ENCODE results near the gene RPL11. TPM values are rescaled to one million over a fixed set of nuclear protein-coding genes. Genes with fewer than 3 reads are reported as not detected.
"Not testable (repeated sequence)": the region's sequence is repeated elsewhere in the genome, so short reads cannot be mapped to it uniquely, and the experiment has no call there.

The RPL11 gene
- total RNA-seq, 1 donor from 2014 or later, result 1,008 TPM

DNA sequence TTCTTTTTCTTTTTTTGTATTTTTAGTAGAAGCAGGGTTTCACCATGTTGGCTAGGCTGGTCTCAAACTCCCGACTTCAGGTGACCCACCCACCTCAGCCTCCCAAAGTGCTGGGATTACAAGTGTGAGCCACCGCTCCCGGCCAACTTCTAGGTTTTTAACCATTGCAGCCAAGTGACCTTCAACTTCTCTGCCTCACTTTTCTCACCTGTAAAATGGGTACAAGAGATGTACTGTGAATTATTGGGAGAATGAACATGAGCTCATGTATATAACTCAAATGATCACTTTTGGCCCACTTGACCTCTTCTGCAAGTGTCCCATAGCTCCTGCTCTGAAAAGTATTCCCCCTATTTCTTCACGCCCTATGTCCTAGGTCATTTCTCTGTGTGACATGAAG, 11.8 kb upstream of the RPL11 start:
- intact Hi-C loops (cut with DNase I), result no loop called here
- no peak for ATAC-seq
- DNase-seq (ENCODE audit: low spot score), result no peak

DNA sequence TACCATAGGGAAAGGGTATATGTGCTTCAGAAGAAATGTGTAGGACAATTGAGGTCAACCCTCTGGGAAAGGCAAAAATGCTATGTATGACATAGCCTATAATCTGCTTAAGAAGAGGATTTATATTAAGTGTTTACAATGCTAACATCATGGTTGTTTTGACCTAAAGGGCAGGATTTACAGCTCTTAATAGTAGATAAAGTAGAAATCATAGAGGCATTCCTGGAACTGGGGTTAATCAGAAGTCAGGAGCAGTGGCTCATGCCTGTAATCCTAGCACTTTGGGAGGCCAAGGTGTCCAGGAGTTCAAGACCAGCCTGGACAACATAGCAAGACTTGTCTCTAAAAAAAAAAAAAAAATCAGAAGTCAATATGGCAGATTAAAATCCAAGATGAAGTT, 8.7 kb upstream of the RPL11 start:
- intact Hi-C loops (cut with DNase I), result no loop called here
- no peak for ATAC-seq
- no peak for DNase-seq (ENCODE audit: low spot score)

DNA sequence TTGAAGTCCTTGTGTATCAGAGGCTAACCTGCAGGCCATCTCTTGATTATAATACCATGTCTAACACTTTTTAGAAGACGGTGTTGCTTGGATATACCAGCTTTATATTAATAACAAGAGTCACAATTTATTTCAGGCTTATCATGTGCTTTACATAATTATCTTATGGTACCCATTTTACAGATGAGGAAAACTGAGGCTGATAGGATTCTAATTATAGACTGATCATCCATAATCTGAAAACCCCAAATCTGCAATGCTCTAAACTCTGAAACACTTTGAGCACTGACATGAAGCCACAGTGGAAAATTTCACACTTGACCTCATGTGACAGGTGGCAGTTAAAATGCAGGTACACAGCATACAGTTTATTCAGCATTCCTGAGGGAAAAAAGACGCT, 7.2 kb upstream of the RPL11 start:
- ATAC-seq (no peak), DNase-seq (ENCODE audit: low spot score) (no peak)
- intact Hi-C loops (cut with DNase I), result no loop called here

DNA sequence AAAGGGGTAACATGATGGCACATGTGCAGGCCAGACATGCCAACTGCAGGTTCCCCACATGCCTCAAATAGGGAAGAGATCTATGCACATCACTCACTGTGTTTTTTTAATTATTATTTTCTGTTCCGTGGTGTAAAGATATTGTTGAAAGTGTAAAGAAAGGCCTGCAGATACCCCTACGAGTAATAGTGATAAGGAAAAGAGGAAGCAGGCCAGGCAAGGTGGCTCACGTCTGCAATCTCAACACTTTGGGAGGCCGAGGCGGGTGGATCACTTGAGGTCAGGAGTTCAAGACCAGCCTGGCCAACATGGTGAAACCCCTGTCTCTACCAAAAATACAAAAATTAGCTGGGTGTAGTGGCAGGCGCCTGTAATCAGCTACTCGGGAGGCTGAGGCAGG, 6.4 kb upstream of the RPL11 start:
- DNase-seq (ENCODE audit: low spot score); ATAC-seq; intact Hi-C loops (cut with DNase I): not testable (repeated sequence)

DNA sequence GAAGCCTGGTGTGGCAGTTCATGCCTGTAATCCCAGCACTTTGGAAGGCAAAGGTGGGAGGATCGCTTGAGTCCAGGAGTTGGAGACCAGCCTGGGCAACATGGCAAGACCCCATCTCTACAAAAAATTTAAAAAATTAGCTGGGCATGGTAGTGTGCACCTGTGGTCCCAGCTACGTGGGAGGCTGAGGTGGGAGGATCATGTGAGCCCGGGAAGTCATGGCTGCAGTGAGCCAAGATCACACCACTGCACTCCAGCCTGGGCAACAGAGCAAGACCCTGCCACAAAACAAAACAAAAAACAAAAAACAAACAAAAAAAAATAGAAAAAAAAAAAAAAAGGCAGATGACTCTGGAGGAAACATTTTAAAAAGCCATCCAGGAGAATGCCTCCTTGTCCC, 3.9 kb upstream of the RPL11 start:
- DNase-seq (ENCODE audit: low spot score); intact Hi-C loops (cut with DNase I); ATAC-seq: not testable (repeated sequence)

DNA sequence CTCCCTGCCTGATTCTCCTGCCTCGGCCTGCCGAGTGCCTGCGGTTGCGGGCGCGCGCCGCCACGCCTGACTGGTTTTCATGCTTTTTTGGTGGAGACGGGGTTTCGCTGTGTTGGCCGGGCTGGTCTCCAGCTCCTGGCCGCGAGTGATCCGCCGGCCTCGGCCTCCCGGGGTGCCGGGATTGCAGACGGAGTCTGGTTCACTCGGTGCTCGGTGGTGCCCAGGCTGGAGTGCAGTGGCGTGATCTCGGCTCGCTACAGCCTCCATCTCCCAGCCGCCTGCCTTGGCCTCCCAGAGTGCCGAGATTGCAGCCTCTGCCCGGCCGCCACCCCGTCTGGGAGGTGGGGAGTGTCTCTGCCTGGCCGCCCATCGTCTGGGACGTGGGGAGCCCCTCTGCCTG, 3.3 kb upstream of the RPL11 start:
- intact Hi-C loops (cut with DNase I); ATAC-seq; DNase-seq (ENCODE audit: low spot score): not testable (repeated sequence)

DNA sequence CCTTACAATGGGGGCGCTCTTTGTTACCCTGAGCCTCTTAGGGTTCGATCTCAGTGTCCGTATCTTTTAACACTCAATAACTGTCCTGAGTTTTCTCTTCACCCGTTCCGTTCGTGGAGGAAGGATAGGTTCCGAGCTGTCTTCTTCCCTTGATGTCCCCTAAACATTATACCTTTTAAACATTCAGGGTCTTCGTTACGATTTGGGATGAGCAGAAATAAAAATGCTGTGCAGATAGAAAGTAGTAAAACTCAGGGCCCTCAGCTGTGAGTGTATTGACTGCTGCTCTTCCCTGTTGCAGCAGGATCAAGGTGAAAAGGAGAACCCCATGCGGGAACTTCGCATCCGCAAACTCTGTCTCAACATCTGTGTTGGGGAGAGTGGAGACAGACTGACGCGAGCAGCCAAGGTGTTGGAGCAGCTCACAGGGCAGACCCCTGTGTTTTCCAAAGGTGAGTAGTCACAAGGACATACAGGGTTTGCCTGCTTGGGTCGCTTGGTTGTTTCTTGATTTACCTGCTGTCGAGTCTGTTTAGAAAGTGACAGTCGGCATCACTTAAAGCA, 784 bp downstream of the RPL11 start:
- no peak for DNase-seq (ENCODE audit: low spot score)
- ATAC-seq, result no peak
- intact Hi-C loops (cut with DNase I), result no loop called here

DNA sequence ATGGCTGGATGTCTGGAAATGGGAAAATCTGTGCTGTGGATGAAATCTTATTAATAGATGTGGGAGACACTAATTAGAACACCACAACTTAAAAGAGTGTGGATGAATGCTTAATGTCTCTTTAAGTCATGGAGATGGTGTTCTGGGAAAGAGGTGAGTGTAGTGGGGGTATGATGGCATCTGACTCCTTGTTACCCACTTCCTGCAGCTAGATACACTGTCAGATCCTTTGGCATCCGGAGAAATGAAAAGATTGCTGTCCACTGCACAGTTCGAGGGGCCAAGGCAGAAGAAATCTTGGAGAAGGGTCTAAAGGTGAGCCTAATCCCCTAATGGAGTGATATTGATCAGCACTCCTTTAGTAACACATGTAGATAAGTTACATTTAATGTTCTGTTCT, 2.0 kb downstream of the RPL11 start:
- DNase-seq (ENCODE audit: low spot score) (no peak), ATAC-seq (no peak)
- intact Hi-C loops (cut with DNase I), result no loop called here

DNA sequence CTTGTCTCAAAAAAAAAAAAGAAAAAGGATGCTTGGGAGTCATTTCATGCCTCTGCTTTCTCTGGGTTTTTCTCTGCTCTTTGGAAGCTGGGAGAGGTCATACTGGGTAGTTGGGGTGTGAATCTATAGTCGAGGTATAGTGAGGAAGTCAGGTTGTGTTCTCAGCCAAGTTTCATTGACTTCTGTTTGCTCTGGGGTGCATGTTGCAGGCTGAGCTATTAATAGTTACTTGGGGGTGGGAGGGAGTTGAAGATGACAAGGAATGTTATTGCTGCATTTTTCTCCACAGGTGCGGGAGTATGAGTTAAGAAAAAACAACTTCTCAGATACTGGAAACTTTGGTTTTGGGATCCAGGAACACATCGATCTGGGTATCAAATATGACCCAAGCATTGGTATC, 2.8 kb downstream of the RPL11 start:
- intact Hi-C loops (cut with DNase I), result no loop called here
- no peak for DNase-seq (ENCODE audit: low spot score)
- ATAC-seq, result no peak

DNA sequence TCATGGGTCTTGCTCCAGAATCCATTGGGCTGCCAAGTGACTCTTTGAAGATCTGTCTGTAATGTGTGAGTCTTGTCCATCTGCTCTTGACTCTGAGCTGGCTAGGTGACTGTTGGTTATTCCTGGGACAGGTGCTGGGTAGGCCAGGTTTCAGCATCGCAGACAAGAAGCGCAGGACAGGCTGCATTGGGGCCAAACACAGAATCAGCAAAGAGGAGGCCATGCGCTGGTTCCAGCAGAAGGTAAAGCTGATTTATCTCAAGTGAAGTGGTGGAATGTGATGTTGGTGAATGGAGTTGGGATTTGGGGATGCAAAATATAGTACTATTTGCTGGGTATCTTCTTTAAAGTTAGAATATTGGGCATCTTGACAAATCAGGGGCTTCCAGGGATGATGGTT, 4.1 kb downstream of the RPL11 start:
- DNase-seq (ENCODE audit: low spot score), result no peak
- intact Hi-C loops (cut with DNase I), result no loop called here

DNA sequence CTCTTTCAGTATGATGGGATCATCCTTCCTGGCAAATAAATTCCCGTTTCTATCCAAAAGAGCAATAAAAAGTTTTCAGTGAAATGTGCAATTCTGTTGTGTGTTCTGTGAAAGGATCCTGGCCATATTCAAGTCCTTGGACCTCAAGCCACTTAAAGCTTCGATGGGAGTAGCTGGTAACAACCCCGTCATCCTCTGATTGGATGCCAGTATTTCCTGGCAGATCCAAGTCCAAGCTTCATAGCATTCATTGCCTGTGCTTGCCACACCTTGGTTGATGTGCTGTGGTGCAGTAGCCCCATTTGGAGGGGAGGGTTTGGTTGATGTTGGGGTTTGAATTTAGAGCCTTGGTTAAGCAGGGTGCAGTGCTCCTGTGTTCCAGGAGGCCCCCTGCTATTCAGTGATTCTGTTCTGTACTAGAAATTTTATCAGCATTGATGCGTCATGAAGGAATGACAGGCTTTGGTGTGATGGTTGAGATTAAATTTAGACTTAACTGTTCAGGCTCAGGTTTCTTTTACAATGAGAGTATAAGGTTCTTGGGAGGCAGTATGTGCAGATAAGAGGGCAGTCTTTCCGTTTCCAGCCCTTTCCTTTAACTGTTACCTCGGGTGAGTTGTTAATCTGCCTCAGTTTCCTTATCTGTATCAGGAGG, 4.9 kb downstream of the RPL11 start:
- intact Hi-C loops (cut with DNase I), result no loop called here
- DNase-seq (ENCODE audit: low spot score) (no peak), ATAC-seq (no peak)

More for the DNA sequence above, 4.1 kb downstream of the RPL11 start:
- no peak for ATAC-seq

DNA sequence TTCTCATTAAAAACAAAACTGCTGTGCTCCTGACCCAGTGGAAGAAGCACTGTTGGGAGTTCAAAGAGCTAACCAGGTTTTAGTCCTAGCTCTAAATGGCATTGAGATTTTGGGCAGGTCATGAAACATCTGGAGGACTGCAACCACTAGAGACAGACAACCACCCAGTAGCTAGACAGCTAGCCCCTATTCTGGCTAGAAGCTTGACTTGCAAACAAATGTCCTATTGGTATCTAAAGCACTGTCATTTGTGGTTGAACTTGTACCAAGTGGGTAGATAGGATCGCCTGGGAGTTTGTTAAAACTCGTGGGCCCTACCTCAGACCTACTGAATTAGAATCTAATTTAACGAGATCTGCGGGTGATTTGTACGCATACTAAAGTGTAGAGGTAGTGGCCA, 6.9 kb downstream of the RPL11 start:
- intact Hi-C loops (cut with DNase I), result no loop called here
- ATAC-seq (no peak), DNase-seq (ENCODE audit: low spot score) (no peak)

DNA sequence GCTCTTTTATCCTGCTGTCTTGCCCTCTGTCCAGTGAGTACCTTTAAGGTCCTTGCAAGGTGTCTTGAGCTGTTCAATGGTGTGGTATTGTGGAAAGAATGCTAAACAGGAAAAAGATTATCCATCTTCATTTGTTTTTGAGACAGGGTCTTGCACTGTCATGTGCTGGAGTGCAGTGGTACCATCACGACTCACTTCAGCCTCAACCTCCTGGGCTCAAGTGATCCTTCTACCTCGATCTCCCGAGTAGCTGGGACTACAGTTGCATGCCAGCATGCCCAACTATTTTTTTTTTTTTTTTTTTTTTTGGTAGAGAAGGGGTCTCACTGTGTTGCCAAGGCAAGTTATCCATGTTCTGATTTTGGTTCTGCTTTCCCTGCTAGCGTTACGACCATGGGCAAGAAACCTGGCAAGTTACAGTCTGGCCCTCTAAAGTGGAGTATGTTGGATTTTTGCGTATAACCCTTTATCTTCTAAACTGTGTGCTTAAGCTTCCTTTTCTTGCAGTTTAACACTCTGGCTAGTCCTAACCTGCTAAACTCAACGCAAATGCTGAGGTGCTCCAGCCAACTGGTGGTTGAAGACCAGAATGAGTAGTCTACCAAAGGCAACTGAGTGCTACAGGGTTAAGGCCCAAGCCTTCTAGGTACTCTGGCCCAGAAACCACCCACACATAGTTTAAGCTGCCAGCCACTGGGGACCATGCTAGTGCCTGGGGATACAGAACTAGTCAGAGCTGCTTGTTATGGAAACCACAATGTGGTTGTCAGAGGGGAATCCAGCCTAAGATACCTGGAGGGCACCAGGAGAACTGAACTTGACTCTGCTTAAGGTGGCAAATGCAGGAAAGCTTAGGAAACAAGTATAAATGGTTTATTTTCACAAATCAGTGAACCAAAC, 7.9 kb downstream of the RPL11 start:
- intact Hi-C loops (cut with DNase I), result no loop called here
- ATAC-seq (no peak), DNase-seq (ENCODE audit: low spot score) (no peak)

DNA sequence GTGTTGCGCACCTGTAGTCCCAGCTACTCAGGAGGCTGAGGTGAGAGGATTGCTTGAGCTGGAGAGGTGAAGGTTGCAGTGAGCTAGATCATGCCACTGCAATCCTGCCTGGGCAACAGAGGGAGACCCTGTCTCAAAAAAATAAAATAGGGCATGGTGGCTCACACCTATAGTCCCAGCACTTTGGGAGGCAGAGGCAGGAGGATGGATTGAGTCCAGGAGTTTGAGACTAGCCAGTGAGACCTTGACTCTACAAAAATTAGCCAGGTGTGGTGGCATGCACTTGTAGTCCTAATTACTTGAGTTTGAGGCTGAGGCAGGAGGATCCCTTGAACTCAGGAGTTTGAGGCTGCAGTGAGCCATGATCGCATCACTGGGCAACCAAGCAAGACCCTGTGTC, 9.7 kb downstream of the RPL11 start:
- DNase-seq (ENCODE audit: low spot score) (no peak), ATAC-seq (no peak)
- intact Hi-C loops (cut with DNase I), result no loop called here

DNA sequence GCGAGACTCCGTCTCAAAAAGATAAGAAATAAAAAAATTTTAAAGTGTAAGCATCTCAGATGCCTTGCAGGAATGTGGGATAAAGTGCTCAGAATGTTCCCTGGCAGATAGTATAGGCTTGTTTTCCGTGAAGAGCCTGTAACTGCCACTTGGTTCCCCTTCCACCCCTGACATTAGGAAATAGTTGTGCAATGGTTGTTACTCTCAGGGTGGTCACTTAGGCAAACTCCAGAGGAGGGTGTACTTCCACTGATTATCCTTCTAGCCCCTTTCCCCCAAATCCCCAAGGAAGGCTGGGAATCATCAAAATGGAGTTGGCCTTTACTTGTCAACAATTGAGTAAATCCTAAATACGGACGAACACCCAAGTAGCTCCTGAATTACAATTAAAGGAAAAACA, 10.4 kb downstream of the RPL11 start:
- intact Hi-C loops (cut with DNase I), result no loop called here
- peak; percentile 64 for ATAC-seq
- no peak for DNase-seq (ENCODE audit: low spot score)

DNA sequence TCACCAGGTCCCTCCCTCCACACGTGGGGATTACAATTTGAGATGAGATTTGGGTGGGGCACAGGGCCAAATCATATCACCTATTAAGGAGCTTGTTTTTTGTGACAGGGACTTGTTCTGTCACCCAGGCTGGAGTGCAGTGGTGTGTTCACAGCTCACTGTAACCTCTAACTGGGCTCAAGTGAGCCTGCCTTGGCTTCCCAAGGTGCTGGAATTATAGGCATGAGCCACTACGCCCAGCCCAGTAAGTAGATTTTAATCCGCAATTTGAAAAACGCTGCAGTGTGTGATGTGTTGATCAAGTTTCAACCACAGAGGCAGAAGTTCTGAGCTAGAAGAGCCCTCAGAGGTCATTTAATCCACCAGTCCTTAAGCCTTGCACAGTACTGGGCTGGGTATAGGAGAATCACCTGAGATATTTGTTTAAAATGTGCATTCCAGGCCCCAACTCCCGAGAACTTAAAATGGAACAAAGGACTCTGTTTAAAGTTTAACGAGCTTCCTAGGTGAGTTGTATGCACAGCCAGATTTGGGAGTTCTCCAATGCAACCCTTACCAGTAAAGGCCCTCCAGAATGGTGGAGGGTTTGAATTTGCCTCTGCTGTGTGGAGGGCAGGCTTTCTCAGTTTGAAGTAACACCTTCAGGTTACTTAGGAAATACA, 13.4 kb downstream of the RPL11 start:
- intact Hi-C loops (cut with DNase I), result no loop called here
- DNase-seq (ENCODE audit: low spot score) (no peak), ATAC-seq (no peak)

DNA sequence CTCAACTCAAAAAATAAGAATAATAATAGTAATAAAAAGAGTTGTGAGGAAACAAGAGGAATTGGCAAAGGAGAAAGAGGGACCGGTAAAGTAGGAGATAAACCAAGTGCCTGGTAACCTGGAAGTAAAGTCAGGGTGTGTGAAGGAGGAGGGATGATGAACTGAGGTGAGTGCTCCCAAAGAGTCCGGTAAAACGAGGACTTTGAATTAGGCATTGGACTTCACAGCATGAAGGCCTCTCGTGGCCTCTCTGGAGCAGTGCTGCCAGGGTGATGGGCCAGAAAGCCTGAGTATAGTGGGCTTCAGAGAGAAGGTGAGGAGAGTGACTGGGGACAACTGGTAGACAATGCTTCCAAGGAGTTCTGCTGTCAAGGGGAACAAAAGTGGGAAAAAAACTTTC, 17.6 kb downstream of the RPL11 start:
- intact Hi-C loops (cut with DNase I), result no loop called here
- DNase-seq (ENCODE audit: low spot score) (no peak), ATAC-seq (no peak)

DNA sequence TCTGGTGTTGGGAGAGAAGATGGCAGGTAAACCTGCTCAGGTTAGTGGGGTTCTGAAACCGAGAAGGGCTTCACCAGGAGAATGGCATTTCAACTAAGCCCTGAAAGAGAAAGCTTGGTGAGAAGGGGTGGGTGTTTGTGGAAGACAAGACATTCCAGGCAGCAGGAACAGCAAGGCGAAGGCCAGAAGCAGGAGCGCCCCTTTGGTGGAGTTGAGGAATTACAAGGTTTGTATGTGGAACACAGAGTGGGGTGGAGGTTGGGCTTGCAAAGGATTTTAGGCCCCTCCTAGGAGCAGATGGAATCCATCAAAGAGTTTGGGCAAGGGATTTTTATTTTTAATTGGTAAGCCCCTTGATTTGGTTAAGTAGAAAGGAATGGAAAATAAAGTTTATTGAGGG, 26.9 kb downstream of the RPL11 start:
- no peak for ATAC-seq

DNA sequence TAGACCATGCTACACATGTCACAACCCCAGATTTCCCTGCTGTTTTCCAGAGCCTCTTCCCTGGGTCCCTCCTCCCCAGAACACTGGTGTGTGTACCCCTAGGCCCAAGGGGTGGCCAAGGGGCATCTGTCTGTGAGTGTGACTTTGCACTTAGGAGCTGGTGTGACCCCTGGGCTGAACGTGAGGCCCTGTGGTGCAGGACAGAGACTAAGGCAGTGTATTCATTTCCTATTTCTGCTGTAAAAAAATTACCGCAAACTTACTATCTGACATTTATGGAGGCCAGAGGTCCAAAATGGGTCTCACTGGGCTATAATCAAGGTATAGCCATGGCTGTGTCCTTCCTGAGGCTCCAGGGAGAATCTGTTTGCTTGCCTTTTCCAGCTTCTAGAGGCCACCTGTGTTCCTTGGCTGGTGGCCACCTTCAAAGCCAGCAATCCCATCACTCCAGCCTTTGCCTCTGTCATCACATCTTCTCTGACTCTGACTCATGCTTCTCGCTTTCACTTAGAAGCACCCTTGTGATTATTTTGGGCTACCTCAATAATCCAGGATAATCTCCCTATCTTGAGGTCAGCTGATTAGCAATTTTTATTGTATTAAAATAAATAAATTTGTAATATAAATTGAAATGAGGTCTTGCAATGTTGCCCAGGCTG, 27.7 kb downstream of the RPL11 start:
- intact Hi-C loops (cut with DNase I), result no loop called here
- no peak for ATAC-seq
- no peak for DNase-seq (ENCODE audit: low spot score)

More for the DNA sequence above, 26.9 kb downstream of the RPL11 start:
- intact Hi-C loops (cut with DNase I), result no loop called here
- DNase-seq (ENCODE audit: low spot score), result no peak

Data from sciatic nerve (tissue), 2 donors.